Glutamatergic neuron (in vitro differentiated cells): ENCODE measurements around the gene CIDEA. TPM values are rescaled to one million over a fixed set of nuclear protein-coding genes. Genes with fewer than 3 reads are reported as not detected.
A peak's percentile ranks its signal among the peaks of the same experiment; 100 is the strongest.

Experiments used
- DNase-seq: peaks from one replicate; pipeline ENCODE4 v3.0.0; 2022
- H3K27ac Mint-ChIP-seq: one replicate; pipeline ENCODE4 v1.8.0; 2020; ENCODE audit warnings: mild to moderate bottlenecking, mixed read lengths, inconsistent platforms; ENCODE audit not compliant: unreplicated experiment
- H3K27me3 Mint-ChIP-seq: one replicate; pipeline ENCODE4 v1.8.0; 2020; ENCODE audit warnings: mild to moderate bottlenecking, moderate library complexity, mixed read lengths, inconsistent platforms; ENCODE audit not compliant: unreplicated experiment
- H3K36me3 Mint-ChIP-seq: one replicate; pipeline ENCODE4 v1.8.0; 2020; ENCODE audit warnings: mild to moderate bottlenecking, mixed read lengths, inconsistent platforms; ENCODE audit not compliant: unreplicated experiment
- H3K4me1 Mint-ChIP-seq: one replicate; pipeline ENCODE4 v1.8.0; 2020; ENCODE audit warnings: mild to moderate bottlenecking, low read depth, mixed read lengths, inconsistent platforms; ENCODE audit not compliant: unreplicated experiment
- H3K4me3 Mint-ChIP-seq: one replicate; pipeline ENCODE4 v1.8.0; 2020; ENCODE audit warnings: mild to moderate bottlenecking, mixed read lengths, inconsistent platforms; ENCODE audit not compliant: unreplicated experiment
- H3K9me3 Mint-ChIP-seq: one replicate; pipeline ENCODE4 v1.8.0; 2020; ENCODE audit warnings: mild to moderate bottlenecking, moderate library complexity, mixed read lengths, inconsistent platforms; ENCODE audit not compliant: unreplicated experiment
- CTCF ChIP-seq: fragments of 200-600 bp; sonication (generic); IDR thresholded peaks from one replicate; pipeline ENCODE4 v1.5.0; 2021; ENCODE audit not compliant: partially characterized antibody, unreplicated experiment
- total RNA-seq: library from RNA; stranded (reverse); fragmentation: NEBNext Ultra II Directional; extraction: Animal tissue kit (Norgen Biotek cat#: 25700); gene quantifications from one replicate; pipeline ENCODE4 v1.2.1, GENCODE V29; 2021; ENCODE audit not compliant: unreplicated experiment

The CIDEA gene
- total RNA-seq, 1 donor from 2014 or later: not detected

DNA sequence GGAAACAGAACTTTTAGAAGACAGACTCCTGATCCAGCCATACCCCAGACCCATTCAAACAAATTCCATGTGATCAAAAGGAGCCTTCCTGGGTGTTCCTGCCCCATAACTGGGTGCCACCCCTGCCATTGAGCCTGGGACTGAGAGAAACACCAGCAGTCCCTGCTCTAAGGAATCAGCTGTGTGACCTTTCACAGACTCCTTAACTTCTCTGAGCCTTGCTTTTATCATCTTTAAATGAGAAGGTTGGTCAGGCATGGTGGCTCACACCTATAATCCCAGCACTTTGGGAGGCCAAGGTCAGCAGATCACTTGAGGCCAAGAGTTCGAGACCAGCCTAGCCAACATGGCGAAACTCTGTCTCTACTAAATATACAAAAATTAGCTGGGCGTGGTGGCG lies 20.6 kb downstream of the CIDEA start:
- Mint-ChIP-seq H3K4me1 (peaks cover 1% of the 10 kb centered on the region), H3K27ac (no peak overlapping the region), H3K4me3 (no peak overlapping the region), H3K27me3 (peaks cover 6% of the 10 kb centered on the region), H3K9me3 (peaks cover 6% of the 10 kb centered on the region), H3K36me3 (no peaks in the 10 kb centered on the region)
- TF ChIP-seq CTCF: no peak
- no peak for DNase-seq

GRCh38 chr18:12276736-12277554 lies 22.8 kb downstream of the CIDEA start:
- peaks cover 6% of the 10 kb centered on the region for H3K9me3 Mint-ChIP-seq
- H3K36me3 Mint-ChIP-seq: no peaks in the 10 kb centered on the region
- H3K27ac Mint-ChIP-seq: no peak overlapping the region
- no peak for TF ChIP-seq CTCF
- peaks cover 1% of the 10 kb centered on the region for H3K4me1 Mint-ChIP-seq
- no peak overlapping the region for H3K4me3 Mint-ChIP-seq
- peaks cover 7% of the 10 kb centered on the region for H3K27me3 Mint-ChIP-seq
- no peak for DNase-seq

DNA sequence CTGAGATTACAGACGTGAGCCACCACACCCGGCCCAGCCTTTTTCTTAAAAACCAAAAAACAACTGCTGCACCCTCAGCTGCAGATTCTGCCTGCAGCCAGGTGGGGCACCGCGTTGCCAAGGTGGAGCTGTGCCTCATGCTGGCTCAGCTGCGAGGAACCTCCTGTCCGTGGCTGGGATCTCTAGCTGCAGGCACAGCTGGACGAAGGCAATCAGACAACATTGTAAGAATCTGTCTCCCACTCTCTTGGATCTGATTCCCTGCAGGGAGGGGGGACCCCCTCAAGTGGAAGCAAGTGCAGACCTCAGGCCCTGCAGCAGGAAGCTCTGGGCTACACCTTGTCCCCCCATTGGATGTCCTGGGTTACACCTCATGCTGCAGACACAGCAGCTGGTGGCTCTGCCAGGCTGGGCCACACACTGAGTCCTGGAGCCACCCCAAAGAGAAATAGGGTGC lies 24.1 kb downstream of the CIDEA start:
- Mint-ChIP-seq H3K4me3 (no peak overlapping the region), H3K9me3 (peaks cover 3% of the 10 kb centered on the region), H3K4me1 (peaks cover 1% of the 10 kb centered on the region), H3K27me3 (peaks cover 7% of the 10 kb centered on the region), H3K36me3 (no peaks in the 10 kb centered on the region), H3K27ac (peak overlapping the region; percentile 43)
- DNase-seq: no peak
- no peak for TF ChIP-seq CTCF

- peak; percentile 49 for DNase-seq
- no peak overlapping the region for H3K4me3 Mint-ChIP-seq
- H3K27me3 Mint-ChIP-seq: peaks cover 7% of the 10 kb centered on the region
Observed at GRCh38 chr18:12278741-12279682, 24.9 kb downstream of the CIDEA start.

More at GRCh38 chr18:12278741-12279682, 24.9 kb downstream of the CIDEA start:
- Mint-ChIP-seq H3K36me3 (no peaks in the 10 kb centered on the region), H3K9me3 (no peaks in the 10 kb centered on the region), H3K27ac (no peak overlapping the region), H3K4me1 (peaks cover 1% of the 10 kb centered on the region)
- TF ChIP-seq CTCF: no peak
